ENCODE results near the gene TMC3. TPM values are rescaled to one million over a fixed set of nuclear protein-coding genes. Genes with fewer than 3 reads are reported as not detected.
A peak's percentile ranks its signal among the peaks of the same experiment; 100 is the strongest.

Gene TMC3
- total RNA-seq, 2 donors from 2014 or later = not detected

GRCh38 chr15:81387621-81388435 lies 13.8 kb upstream of the TMC3 start:
- ATAC-seq (no peak), DNase-seq (no peak)
- intact Hi-C loops (cut with DNase I) = no loop called here

- intact Hi-C loops (cut with DNase I) = no loop called here
These were observed 12.9 kb upstream of the TMC3 start for GRCh38 chr15:81386947-81387346.

GRCh38 chr15:81385721-81386076 lies 11.7 kb upstream of the TMC3 start:
- intact Hi-C loops (cut with DNase I) = no loop called here
- ATAC-seq = no peak
- no peak for DNase-seq

More at GRCh38 chr15:81386947-81387346, 12.9 kb upstream of the TMC3 start:
- ATAC-seq = no peak
- DNase-seq = no peak

GRCh38 chr15:81384891-81385720 lies 11.1 kb upstream of the TMC3 start:
- no peak for ATAC-seq
- DNase-seq = no peak
- intact Hi-C loops (cut with DNase I) = no loop called here

- intact Hi-C loops (cut with DNase I) = no loop called here
- ATAC-seq = no peak
- DNase-seq = no peak
These were observed 7.7 kb upstream of the TMC3 start for GRCh38 chr15:81381720-81382119.

- intact Hi-C loops (cut with DNase I) = no loop called here
- DNase-seq (no peak), ATAC-seq (no peak)
These were observed 6.7 kb upstream of the TMC3 start for GRCh38 chr15:81380668-81381067.

GRCh38 chr15:81380203-81380602 lies 6.2 kb upstream of the TMC3 start:
- intact Hi-C loops (cut with DNase I) = no loop called here
- ATAC-seq (peak in 1 of 2 donors; percentile 29), DNase-seq (no peak)

- intact Hi-C loops (cut with DNase I) = no loop called here
- ATAC-seq (peak in 1 of 2 donors; percentile 38), DNase-seq (no peak)
These were observed 5.3 kb upstream of the TMC3 start for GRCh38 chr15:81379269-81379668.

GRCh38 chr15:81378443-81378842 lies 4.4 kb upstream of the TMC3 start:
- DNase-seq (no peak), ATAC-seq (no peak)
- intact Hi-C loops (cut with DNase I) = no loop called here

GRCh38 chr15:81377871-81378270 lies 3.9 kb upstream of the TMC3 start:
- intact Hi-C loops (cut with DNase I) = no loop called here
- ATAC-seq = no peak
- DNase-seq = no peak

GRCh38 chr15:81376231-81376630 lies 2.2 kb upstream of the TMC3 start:
- intact Hi-C loops (cut with DNase I) = no loop called here
- ATAC-seq (no peak), DNase-seq (no peak)

- DNase-seq (no peak), ATAC-seq (no peak)
- intact Hi-C loops (cut with DNase I) = no loop called here
These were observed 1.4 kb upstream of the TMC3 start for GRCh38 chr15:81375461-81375860.

- no peak for ATAC-seq
- no peak for DNase-seq
- intact Hi-C loops (cut with DNase I) = no loop called here
These were observed 837 bp downstream of the TMC3 start for GRCh38 chr15:81373176-81373575.

- DNase-seq (no peak), ATAC-seq (no peak)
- intact Hi-C loops (cut with DNase I) = no loop called here
These were observed 1.4 kb downstream of the TMC3 start for GRCh38 chr15:81372575-81372974.

GRCh38 chr15:81363718-81364500 lies 10.1 kb downstream of the TMC3 start:
- intact Hi-C loops (cut with DNase I) = no loop called here
- ATAC-seq (peak; percentile 34 to 37), DNase-seq (no peak)

- no peak for DNase-seq
- ATAC-seq = peak in 1 of 2 donors; percentile 48
- intact Hi-C loops (cut with DNase I) = no loop called here
These were observed 10.7 kb downstream of the TMC3 start for GRCh38 chr15:81363276-81363675.

GRCh38 chr15:81362790-81363189 lies 11.2 kb downstream of the TMC3 start:
- ATAC-seq = peak in 1 of 2 donors; percentile 19

GRCh38 chr15:81361891-81362290 lies 12.1 kb downstream of the TMC3 start:
- intact Hi-C loops (cut with DNase I) = no loop called here
- no peak for ATAC-seq
- no peak for DNase-seq

More at GRCh38 chr15:81362790-81363189, 11.2 kb downstream of the TMC3 start:
- no peak for DNase-seq
- intact Hi-C loops (cut with DNase I) = no loop called here

GRCh38 chr15:81360491-81360890 lies 13.5 kb downstream of the TMC3 start:
- intact Hi-C loops (cut with DNase I) = no loop called here
- DNase-seq (no peak), ATAC-seq (no peak)

- DNase-seq (no peak), ATAC-seq (no peak)
- intact Hi-C loops (cut with DNase I) = no loop called here
These were observed 15.8 kb downstream of the TMC3 start for GRCh38 chr15:81358248-81358647.

All from left cardiac atrium (tissue), 4 donors.